Measurements from ENCODE around the gene TATDN2.

- TF ChIP-seq CTCF (conservative IDR thresholded peaks at IDR 0.05; ENCODE audit: low read length) = no peak
- TF ChIP-seq EZH2phosphoT487 (IDR thresholded peaks at IDR 0.05; ENCODE audit: borderline replicate concordance) = no peak
These were observed 54.8 kb downstream of the TATDN2 start for GRCh38 chr3:10303105-10303504.

Data from Loucy (cell line).